Endometrial microvascular endothelial cells (primary cell): ENCODE data around the gene DAO. TPM values are rescaled to one million over a fixed set of nuclear protein-coding genes. Genes with fewer than 3 reads are reported as not detected.
"Not testable (repeated sequence)": the region's sequence is repeated elsewhere in the genome, so short reads cannot be mapped to it uniquely, and the experiment has no call there.

Experiments used
- in situ Hi-C: cut with HindIII; loops from 2 replicates; pipeline ENCODE4 v1.10.0; 2017; ENCODE audit warnings: low sequenced_read_pairs, low pct_unique_long_range_greater_than_20kb; ENCODE audit errors: inconsistent ontology term
- total RNA-seq: library from RNA; depleted of rRNA; stranded (reverse); fragments of >200 nt; gene quantifications from one replicate; pipeline ENCODE4 v1.2.3, GENCODE V29; 2015; ENCODE audit errors: inconsistent ontology term

Gene DAO
- total RNA-seq, 1 donor from 2014 or later, result not detected

GRCh38 chr12:108845696-108846095 is 34.2 kb upstream of the DAO start:
- in situ Hi-C loops, result loop anchor here (25.0 kb wide), 1 partner anchor 183 kb away; no protein-coding TSS in a partner anchor

- in situ Hi-C loops, result loop anchor here (25.0 kb wide), 1 partner anchor 184 kb away; no protein-coding TSS in a partner anchor
Measured at GRCh38 chr12:108846290-108846701, 33.6 kb upstream of the DAO start.

- in situ Hi-C loops, result loop anchor here (25.0 kb wide), 1 partner anchor 185 kb away; no protein-coding TSS in a partner anchor
Measured at GRCh38 chr12:108847705-108848104, 32.2 kb upstream of the DAO start.

- in situ Hi-C loops, result loop anchor here (25.0 kb wide), 1 partner anchor 187 kb away; no protein-coding TSS in a partner anchor
Measured at GRCh38 chr12:108849660-108850059, 30.2 kb upstream of the DAO start.

GRCh38 chr12:108850854-108851573 is 28.9 kb upstream of the DAO start:
- in situ Hi-C loops, result no loop called here

GRCh38 chr12:108852674-108853309 is 27.1 kb upstream of the DAO start:
- in situ Hi-C loops, result no loop called here

GRCh38 chr12:108853426-108853825 is 26.5 kb upstream of the DAO start:
- in situ Hi-C loops, result no loop called here

GRCh38 chr12:108853981-108854446 is 25.9 kb upstream of the DAO start:
- in situ Hi-C loops, result no loop called here

GRCh38 chr12:108854451-108855283 is 25.2 kb upstream of the DAO start:
- in situ Hi-C loops, result no loop called here

- in situ Hi-C loops, result no loop called here
Measured at GRCh38 chr12:108855284-108856169, 24.4 kb upstream of the DAO start.

GRCh38 chr12:108856170-108856427 is 23.8 kb upstream of the DAO start:
- in situ Hi-C loops, result no loop called here

GRCh38 chr12:108856428-108857157 is 23.3 kb upstream of the DAO start:
- in situ Hi-C loops, result no loop called here

- in situ Hi-C loops, result no loop called here
Measured at GRCh38 chr12:108857158-108857407, 22.8 kb upstream of the DAO start.

- in situ Hi-C loops, result no loop called here
Measured at GRCh38 chr12:108858311-108859074, 21.4 kb upstream of the DAO start.

- in situ Hi-C loops, result not testable (repeated sequence)
Measured at GRCh38 chr12:108859141-108859922, 20.6 kb upstream of the DAO start.

GRCh38 chr12:108859923-108860291 is 20.0 kb upstream of the DAO start:
- in situ Hi-C loops, result no loop called here

- in situ Hi-C loops, result no loop called here
Measured at GRCh38 chr12:108860443-108860842, 19.4 kb upstream of the DAO start.
